ENCODE results near the gene NCOA5.

GRCh38 chr20:46050885-46051284, 38.9 kb downstream of the NCOA5 start:
- TF ChIP-seq CTCF (IDR thresholded peaks at IDR 0.05) (no peak), POLR2AphosphoS5 (IDR thresholded peaks at IDR 0.05) (no peak)
